GM12864 (cell line): ENCODE measurements around the gene PHACTR1.

Experiments
- DNase-seq: peaks from one replicate; pipeline ENCODE4 v3.0.0-alpha.2; 2011; ENCODE audit warnings: low read depth
- H3K4me3 ChIP-seq: 2 replicates; pipeline ENCODE4 v1.5.1; 2011; ENCODE audit warnings: mild to moderate bottlenecking, low read depth, low read length, control low read depth
- CTCF ChIP-seq: IDR thresholded peaks from 2 replicates; pipeline ENCODE4 v1.5.1; 2011; ENCODE audit warnings: low read depth, mild to moderate bottlenecking, moderate library complexity, low read length, control low read depth, inconsistent platforms; ENCODE audit errors: missing control alignments

PHACTR1 gene

GRCh38 chr6:13172291-13172690, 455.7 kb downstream of the PHACTR1 start:
- no peak overlapping the region for H3K4me3 ChIP-seq
- no peak for TF ChIP-seq CTCF
- DNase-seq: no peak

- no peak overlapping the region for H3K4me3 ChIP-seq
- DNase-seq: no peak
- TF ChIP-seq CTCF: no peak
These were observed 458.5 kb downstream of the PHACTR1 start for GRCh38 chr6:13175087-13175486.

GRCh38 chr6:13175759-13176158, 459.2 kb downstream of the PHACTR1 start:
- no peak for TF ChIP-seq CTCF
- no peak for DNase-seq
- no peak overlapping the region for H3K4me3 ChIP-seq

- no peak for DNase-seq
- H3K4me3 ChIP-seq: no peak overlapping the region
- TF ChIP-seq CTCF: no peak
These were observed 461.1 kb downstream of the PHACTR1 start for GRCh38 chr6:13177664-13178063.

GRCh38 chr6:13178107-13178506, 461.5 kb downstream of the PHACTR1 start:
- no peak overlapping the region for H3K4me3 ChIP-seq
- DNase-seq: no peak
- no peak for TF ChIP-seq CTCF

GRCh38 chr6:13180538-13180937, 464.0 kb downstream of the PHACTR1 start:
- no peak for DNase-seq
- no peak overlapping the region for H3K4me3 ChIP-seq
- TF ChIP-seq CTCF: no peak

- TF ChIP-seq CTCF: no peak
- no peak overlapping the region for H3K4me3 ChIP-seq
- DNase-seq: no peak
These were observed 464.8 kb downstream of the PHACTR1 start for GRCh38 chr6:13181393-13181792.
